GM21423 (cell line): ENCODE measurements around the gene CWC27.
"Not testable (repeated sequence)": the region's sequence is repeated elsewhere in the genome, so short reads cannot be mapped to it uniquely, and the experiment has no call there.

Experiments used
- ATAC-seq: cut with Tn5 transposase; IDR thresholded peaks from one replicate; pipeline ENCODE4 v1.9.1; 2021; ENCODE audit warnings: mild to moderate bottlenecking, moderate library complexity; ENCODE audit not compliant: unreplicated experiment

Gene CWC27

GRCh38 chr5:64836786-64837185, 68.1 kb downstream of the CWC27 start:
- ATAC-seq, result no peak

- ATAC-seq, result no peak
These were observed 69.6 kb downstream of the CWC27 start for GRCh38 chr5:64838376-64838775.

- ATAC-seq, result no peak
These were observed 70.1 kb downstream of the CWC27 start for GRCh38 chr5:64838803-64839202.

GRCh38 chr5:64839936-64840335, 71.2 kb downstream of the CWC27 start:
- ATAC-seq, result no peak

- no peak for ATAC-seq
These were observed 72.2 kb downstream of the CWC27 start for GRCh38 chr5:64840958-64841357.

GRCh38 chr5:64853777-64854176, 85.0 kb downstream of the CWC27 start:
- no peak for ATAC-seq

- no peak for ATAC-seq
These were observed 86.1 kb downstream of the CWC27 start for GRCh38 chr5:64854855-64855254.

GRCh38 chr5:64859881-64860280, 91.2 kb downstream of the CWC27 start:
- ATAC-seq, result no peak

GRCh38 chr5:64861281-64861680, 92.6 kb downstream of the CWC27 start:
- ATAC-seq, result no peak

GRCh38 chr5:64864171-64864570, 95.4 kb downstream of the CWC27 start:
- ATAC-seq, result no peak

GRCh38 chr5:64865662-64866061, 96.9 kb downstream of the CWC27 start:
- no peak for ATAC-seq

GRCh38 chr5:64869419-64869818, 100.7 kb downstream of the CWC27 start:
- no peak for ATAC-seq

GRCh38 chr5:64872044-64872443, 103.3 kb downstream of the CWC27 start:
- no peak for ATAC-seq

GRCh38 chr5:64873441-64873840, 104.7 kb downstream of the CWC27 start:
- no peak for ATAC-seq

- ATAC-seq, result no peak
These were observed 106.0 kb downstream of the CWC27 start for GRCh38 chr5:64874753-64875152.

GRCh38 chr5:64876203-64876602, 107.5 kb downstream of the CWC27 start:
- ATAC-seq, result no peak

- no peak for ATAC-seq
These were observed 112.1 kb downstream of the CWC27 start for GRCh38 chr5:64880821-64881220.

GRCh38 chr5:64883912-64884311, 115.2 kb downstream of the CWC27 start:
- no peak for ATAC-seq

GRCh38 chr5:64884541-64884940, 115.8 kb downstream of the CWC27 start:
- ATAC-seq, result no peak

GRCh38 chr5:64887910-64888309, 119.2 kb downstream of the CWC27 start:
- no peak for ATAC-seq

- ATAC-seq, result no peak
These were observed 127.0 kb downstream of the CWC27 start for GRCh38 chr5:64895748-64896147.

- no peak for ATAC-seq
These were observed 131.1 kb downstream of the CWC27 start for GRCh38 chr5:64899838-64900237.

- no peak for ATAC-seq
These were observed 131.9 kb downstream of the CWC27 start for GRCh38 chr5:64900618-64901017.

GRCh38 chr5:64907399-64907798, 138.7 kb downstream of the CWC27 start:
- not testable (repeated sequence) for ATAC-seq
